HepG2 (cell line): ENCODE data around the gene TCL1A. TPM values are rescaled to one million over a fixed set of nuclear protein-coding genes. Genes with fewer than 3 reads are reported as not detected.
"Not testable (repeated sequence)": the region's sequence is repeated elsewhere in the genome, so short reads cannot be mapped to it uniquely, and the experiment has no call there.

ENCODE experiments used
- ATAC-seq: fragments of 200-7000 bp; cut with Tn5 transposase; 3 replicates; pipeline ENCODE4 v1.9.1; 2020; ENCODE audit warnings: mild to moderate bottlenecking, moderate library complexity
- BruUV-seq: library from RNA; stranded (reverse); fragments of 400-500 nt; replicated peaks from 2 replicates; lab custom pipeline; 2021; lab: Mats Ljungman, UMichigan
- CTCF ChIA-PET: fragments of 300-600 bp; formaldehyde crosslinking; extraction: SDS; loops from one replicate; lab custom pipeline; 2021; ENCODE audit warnings: low total read pairs, inconsistent platforms, low intra/inter-chr PET ratio; lab: Yijun Ruan, JAX
- POLR2A ChIA-PET: fragments of 350-600 bp; sonication (Branson Sonifier 250); formaldehyde crosslinking; loops from one replicate; lab custom pipeline; 2020; ENCODE audit warnings: antibody characterized with exemption, inconsistent platforms; lab: Yijun Ruan, JAX
- DNase-seq: peaks from one replicate; pipeline ENCODE4 v3.0.0-alpha.2; 2015; ENCODE audit warnings: low spot score
- FAIRE-seq: peaks from 3 replicates; lab custom pipeline; 2011; peaks lifted over from hg19 to GRCh38; lab: Jason Lieb, UNC
- H2AFZ ChIP-seq: one replicate; pipeline ENCODE4 v1.6.1; 2011; ENCODE audit warnings: low read length, inconsistent platforms
- H3K27ac ChIP-seq: fragments of 300-600 bp; 3 replicates; pipeline ENCODE4 v1.8.0; 2011; ENCODE audit warnings: mixed run types, mild to moderate bottlenecking, mixed read lengths, low read length, inconsistent platforms; ENCODE audit not compliant: insufficient read depth; ENCODE audit errors: extremely low read length
- H3K27me3 ChIP-seq, 2 experiments: fragments of 200-600 bp in 1 of 2; 2 replicates in 1 of 2; 3 replicates in 1 of 2; pipeline versions ENCODE4 v1.6.0 to v1.8.0; 2011; ENCODE audit warnings: low read length in 2 of 2, mild to moderate bottlenecking in 2 of 2, moderate library complexity in 2 of 2, inconsistent platforms in 1 of 2; ENCODE audit not compliant: insufficient read depth in 2 of 2, control insufficient read depth in 1 of 2
- H3K36me3 ChIP-seq, 2 experiments: fragments of 200-600 bp in 1 of 2; replicated peaks in 1 of 2; 2 replicates in 1 of 2; 3 replicates in 1 of 2; pipeline versions ENCODE4 v1.5.1 to v1.8.0; 2011; ENCODE audit warnings: low read length in 2 of 2, inconsistent platforms in 1 of 2; ENCODE audit not compliant: insufficient read depth in 2 of 2, control insufficient read depth in 1 of 2
- H3K4me1 ChIP-seq: 2 replicates; pipeline ENCODE4 v1.5.1; 2012; ENCODE audit warnings: low read length, inconsistent platforms; ENCODE audit not compliant: insufficient read depth
- H3K4me2 ChIP-seq: 2 replicates; pipeline ENCODE4 v1.6.0; 2011; ENCODE audit warnings: low read depth, low read length, inconsistent platforms
- H3K4me3 ChIP-seq, 3 experiments: fragments of 200-600 bp in 1 of 3; sonication (generic), shearing (Covaris generic) in 1 of 3; replicated peaks in 1 of 3; 2 replicates each; pipeline ENCODE4 v1.5.1; 2011 to 2016; ENCODE audit warnings: low read length in 3 of 3, inconsistent platforms in 2 of 3, low read depth in 2 of 3, mild to moderate bottlenecking in 2 of 3, control low read depth in 1 of 3, mixed read lengths in 1 of 3; ENCODE audit not compliant: insufficient read depth in 1 of 3
- H3K79me2 ChIP-seq: one replicate; pipeline ENCODE4 v1.6.1; 2011; ENCODE audit warnings: low read length, inconsistent platforms; ENCODE audit not compliant: insufficient read depth
- H3K9ac ChIP-seq: 2 replicates; pipeline ENCODE4 v1.6.0; 2011; ENCODE audit warnings: mild to moderate bottlenecking, low read depth, low read length, inconsistent platforms; ENCODE audit not compliant: insufficient read depth
- H3K9me3 ChIP-seq: 2 replicates; pipeline ENCODE4 v1.5.1; 2012; ENCODE audit warnings: mild to moderate bottlenecking, low read length
- H4K20me1 ChIP-seq: 2 replicates; pipeline ENCODE4 v1.6.0; 2011; ENCODE audit warnings: inconsistent platforms, mild to moderate bottlenecking, low read length, moderate library complexity; ENCODE audit not compliant: insufficient read depth
- CEBPB ChIP-seq: IDR thresholded peaks from 2 replicates; pipeline ENCODE4 v1.6.1; 2011; ENCODE audit warnings: low read depth, low read length, improper control_type of control experiment, borderline replicate concordance
- TFDP2 ChIP-seq: sonication (generic); formaldehyde crosslinking; IDR thresholded peaks from 2 replicates; pipeline ENCODE4 v1.4.0; 2020; ENCODE audit warnings: missing genetic modification reagents
- ZNF337 ChIP-seq: sonication (generic); formaldehyde crosslinking; IDR thresholded peaks from 2 replicates; pipeline ENCODE4 v1.5.1; 2020; ENCODE audit warnings: missing genetic modification reagents, low read depth, mild to moderate bottlenecking, borderline replicate concordance
- WGBS: methylation state at CpG from one replicate; pipeline ENCODE4 v1.1.6; 2017; ENCODE audit warnings: low lambda C conversion rate; 5-methylcytosine and 5-hydroxymethylcytosine counted together
- in situ Hi-C: cut with HindIII; loops from 2 replicates; pipeline ENCODE4 v1.10.0; 2017; ENCODE audit warnings: low pct_unique_long_range_greater_than_20kb; ENCODE audit not compliant: extremely low pct_ligation_motif_present
- intact Hi-C: fragments of 100-400 bp; cut with micrococcal nuclease; formaldehyde crosslinking; loops from one replicate; pipeline ENCODE4 v1.10.0; 2022; ENCODE audit not compliant: unreplicated experiment
- polyA plus RNA-seq, 8 experiments: library from polyadenylated mRNA; depleted of rRNA in 3 of 8; stranded (reverse) in 7 of 8; unstranded in 1 of 8; fragments of >200 nt; fragmentation: Illumina TruSeq in 4 of 8; extraction: Trizol in 4 of 8; gene quantifications; 2 replicates each; pipeline versions ENCODE4 v1.2.1 to v1.2.3, GENCODE V29; 2011 to 2016; ENCODE audit warnings: low read depth in 4 of 8, missing spikeins in 1 of 8, mixed read lengths in 1 of 8; ENCODE audit not compliant: insufficient read depth in 1 of 8
- total RNA-seq, 5 experiments: library from RNA; depleted of rRNA; stranded (reverse); fragments of >200 nt; fragmentation: Illumina TruSeq; extraction: Trizol; gene quantifications; 2 replicates each; pipeline ENCODE4 v1.2.3, GENCODE V29; 2016; ENCODE audit warnings: low read depth in 1 of 5

Gene TCL1A
- total and polyA plus RNA-seq, 2 of the 13 experiments (the other 11 are each of a cell fraction or from before 2014, with no cell fraction given): not detected

GRCh38 chr14:95730126-95730525, 16.2 kb upstream of the TCL1A start:
- no peak for ATAC-seq
- no peaks in the 10 kb centered on the region for H3K4me1 ChIP-seq
- no peak overlapping the region for H3K27ac ChIP-seq
- no TSS peak for BruUV-seq
- H2AFZ ChIP-seq: no peak overlapping the region
- ChIA-PET POLR2A (no interaction called here), CTCF (no interaction called here)
- intact Hi-C loops: no loop called here
- H3K4me3 ChIP-seq: no peak overlapping the region
- no peaks in the 10 kb centered on the region for H3K79me2 ChIP-seq
- no peaks in the 10 kb centered on the region for H3K36me3 ChIP-seq
- no peak overlapping the region for H3K9ac ChIP-seq
- no peak for FAIRE-seq
- H3K9me3 ChIP-seq: no peaks in the 10 kb centered on the region
- H3K4me2 ChIP-seq: no peak overlapping the region
- in situ Hi-C loops: no loop called here
- peaks cover 0 to 6% of the 10 kb centered on the region in 2 experiments; a peak in 3 of 5 replicates for H3K27me3 ChIP-seq
- WGBS: 38% methylated on average over 5 of the region's 5 CpGs
- TF ChIP-seq ZNF337 (CRISPR knock-in tag) (no peak), TFDP2 (CRISPR knock-in tag) (no peak), CEBPB (0 out of 2 replicates have a peak, but pooled peaks have one; percentile 3)
- TF ChIP-seq, all 625 proteins: peak for 1
- DNase-seq: no peak
- no peaks in the 10 kb centered on the region for H4K20me1 ChIP-seq

- H3K27ac ChIP-seq, H3K27me3 ChIP-seq, H3K36me3 ChIP-seq, intact Hi-C loops, H3K79me2 ChIP-seq, POLR2A ChIA-PET, FAIRE-seq, H3K9me3 ChIP-seq, BruUV-seq, H3K4me3 ChIP-seq, H4K20me1 ChIP-seq, in situ Hi-C loops, H3K4me2 ChIP-seq, CTCF ChIA-PET, H3K9ac ChIP-seq, DNase-seq, ATAC-seq, H2AFZ ChIP-seq, H3K4me1 ChIP-seq: not testable (repeated sequence)
- 28% methylated on average over 8 of the region's 8 CpGs for WGBS
These were observed 15.6 kb upstream of the TCL1A start for GRCh38 chr14:95729402-95730028.
